Measurements from ENCODE around the gene OLIG2. TPM values are rescaled to one million over a fixed set of nuclear protein-coding genes. Genes with fewer than 3 reads are reported as not detected.

The OLIG2 gene
- total RNA-seq, 4 donors from 2014 or later = 0.11 TPM; not detected in 3

GRCh38 chr21:33063907-33064622 is 38.3 kb downstream of the OLIG2 start:
- Histone ChIP-seq H3K27me3 (peaks cover 8% of the 10 kb centered on the region), H3K4me3 (replicated peaks in 1 of 3) (no peak overlapping the region), H3K36me3 (no peaks in the 10 kb centered on the region), H3K4me1 (no peaks in the 10 kb centered on the region), H3K9me3 (no peaks in the 10 kb centered on the region), H3K27ac (no peak overlapping the region)
- no peak for DNase-seq
- WGBS, 2 donors = 32 to 33% methylated on average over 13 to 14 of the region's 14 CpGs
- TF ChIP-seq POLR2A (IDR thresholded peaks at IDR 0.05) = no peak
- TF ChIP-seq CTCF (IDR thresholded peaks at IDR 0.05) = no peak
- intact Hi-C loops (cut with DNase I) = no loop called here

- Histone ChIP-seq H3K4me3 (replicated peaks in 1 of 3) (no peak overlapping the region), H3K36me3 (no peaks in the 10 kb centered on the region), H3K27ac (no peak overlapping the region), H3K4me1 (peaks cover 0 to 2% of the 10 kb centered on the region in 2 donors), H3K9me3 (no peaks in the 10 kb centered on the region), H3K27me3 (peaks cover 8% of the 10 kb centered on the region)
- intact Hi-C loops (cut with DNase I) = no loop called here
- no peak for DNase-seq
- 34 to 40% methylated on average over 18 of the region's 18 CpGs for WGBS, 2 donors
- no peak for TF ChIP-seq POLR2A (IDR thresholded peaks at IDR 0.05)
- no peak for TF ChIP-seq CTCF (IDR thresholded peaks at IDR 0.05)
Observed at GRCh38 chr21:33064623-33065390, 39.1 kb downstream of the OLIG2 start.

- no peak for DNase-seq
- WGBS, 2 donors = 79 to 82% methylated on average over 3 to 7 of the region's 7 CpGs
- no peaks in the 10 kb centered on the region for H3K9me3 ChIP-seq
- TF ChIP-seq POLR2A (IDR thresholded peaks at IDR 0.05) (no peak), CTCF (IDR thresholded peaks at IDR 0.05) (no peak)
- no peak overlapping the region for H3K27ac ChIP-seq
- H3K27me3 ChIP-seq = peaks cover 15% of the 10 kb centered on the region
- peaks cover 7 to 21% of the 10 kb centered on the region in 2 donors for H3K4me1 ChIP-seq
- no peak overlapping the region for H3K4me3 ChIP-seq (replicated peaks in 1 of 3)
- no peaks in the 10 kb centered on the region for H3K36me3 ChIP-seq
- intact Hi-C loops (cut with DNase I) = no loop called here
Observed at GRCh38 chr21:33067043-33067442, 41.3 kb downstream of the OLIG2 start.

GRCh38 chr21:33067457-33067856 is 41.7 kb downstream of the OLIG2 start:
- WGBS, 2 donors = 57 to 59% methylated on average over 4 of the region's 4 CpGs
- Histone ChIP-seq H3K4me3 (replicated peaks in 1 of 3) (no peak overlapping the region), H3K4me1 (peaks cover 7 to 22% of the 10 kb centered on the region in 2 donors), H3K27me3 (peaks cover 19% of the 10 kb centered on the region), H3K27ac (no peak overlapping the region), H3K9me3 (no peaks in the 10 kb centered on the region), H3K36me3 (no peaks in the 10 kb centered on the region)
- TF ChIP-seq CTCF (IDR thresholded peaks at IDR 0.05) (no peak), POLR2A (IDR thresholded peaks at IDR 0.05) (no peak)
- DNase-seq = no peak
- intact Hi-C loops (cut with DNase I) = no loop called here

- no peaks in the 10 kb centered on the region for H3K36me3 ChIP-seq
- H3K4me3 ChIP-seq (replicated peaks in 1 of 3) = no peak overlapping the region
- 71 to 74% methylated on average over 5 of the region's 5 CpGs for WGBS, 2 donors
- H3K27ac ChIP-seq = no peak overlapping the region
- DNase-seq = no peak
- no peaks in the 10 kb centered on the region for H3K9me3 ChIP-seq
- intact Hi-C loops (cut with DNase I) = no loop called here
- TF ChIP-seq CTCF (IDR thresholded peaks at IDR 0.05) = no peak
- no peak for TF ChIP-seq POLR2A (IDR thresholded peaks at IDR 0.05)
- peaks cover 7 to 22% of the 10 kb centered on the region in 2 donors for H3K4me1 ChIP-seq
- H3K27me3 ChIP-seq = peaks cover 14% of the 10 kb centered on the region
Observed at GRCh38 chr21:33069243-33069642, 43.5 kb downstream of the OLIG2 start.
